ENCODE data around the gene BRME1. TPM values are rescaled to one million over a fixed set of nuclear protein-coding genes. Genes with fewer than 3 reads are reported as not detected.

The BRME1 gene
- total RNA-seq, 1 donor from 2014 or later: 12.0 TPM

DNA sequence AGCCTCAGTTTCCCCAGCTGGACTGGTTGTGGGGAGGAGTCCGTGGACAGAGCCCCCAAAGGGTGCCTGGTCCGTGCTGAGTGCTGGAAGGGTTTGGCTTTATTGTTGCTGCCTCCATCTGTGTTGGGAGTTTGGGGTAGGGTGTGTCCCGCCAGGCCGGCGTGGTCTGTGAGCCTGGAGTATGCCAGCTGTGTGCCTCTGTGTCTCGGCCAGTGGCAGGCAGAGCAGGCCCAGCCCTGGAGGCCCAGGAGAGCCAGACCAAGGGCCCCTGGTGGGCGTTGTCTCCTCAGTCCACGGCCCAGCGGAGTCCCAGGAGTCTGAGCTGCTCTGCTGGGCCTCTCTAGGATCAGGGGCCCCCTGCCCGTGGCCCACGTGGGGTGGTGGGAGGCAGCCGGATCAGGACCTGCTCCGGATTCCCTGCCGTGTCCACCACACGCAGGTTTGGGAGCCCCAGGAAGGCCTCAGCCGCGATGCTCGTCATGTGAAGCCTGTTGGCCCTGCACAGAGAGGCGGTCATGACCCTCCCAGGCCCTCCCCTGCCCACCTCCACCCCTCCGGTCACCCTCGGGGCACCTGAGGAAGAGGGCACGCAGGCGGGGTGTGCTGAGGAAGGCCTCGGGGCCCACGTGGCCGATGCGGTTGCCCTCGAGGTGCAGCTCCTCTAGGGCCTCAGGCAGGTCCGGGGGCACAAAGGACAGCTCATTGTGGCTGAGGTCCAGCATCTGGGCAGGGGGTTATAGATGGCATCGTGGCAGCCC is 25.7 kb upstream of the BRME1 start:
- DNase-seq (ENCODE audit: extremely low spot score in 2 of 2): no peak
- Histone ChIP-seq H3K27ac (no peak overlapping the region), H3K4me1 (no peaks in the 10 kb centered on the region), H3K4me3 (no peak overlapping the region), H3K27me3 (no peaks in the 10 kb centered on the region), H3K9me3 (no peaks in the 10 kb centered on the region), H3K36me3 (peaks cover 0 to 21% of the 10 kb centered on the region in 2 donors)
- no peak for TF ChIP-seq POLR2AphosphoS5 (IDR thresholded peaks at IDR 0.05; ENCODE audit: insufficient read depth in 1 of 2, low read depth in 1 of 2)
- intact Hi-C loops (cut with DNase I): no loop called here

- Histone ChIP-seq H3K27me3 (no peaks in the 10 kb centered on the region), H3K9me3 (no peaks in the 10 kb centered on the region), H3K4me1 (no peaks in the 10 kb centered on the region), H3K4me3 (no peak overlapping the region), H3K27ac (no peak overlapping the region), H3K36me3 (peaks cover 0 to 30% of the 10 kb centered on the region in 2 donors)
- intact Hi-C loops (cut with DNase I): no loop called here
- no peak for DNase-seq (ENCODE audit: extremely low spot score in 2 of 2)
- TF ChIP-seq POLR2AphosphoS5 (IDR thresholded peaks at IDR 0.05; ENCODE audit: insufficient read depth in 1 of 2, low read depth in 1 of 2) (no peak), POLR2A (IDR thresholded peaks at IDR 0.05) (no peak), CTCF (IDR thresholded peaks at IDR 0.05) (no peak)
These were observed 24.5 kb upstream of the BRME1 start for GRCh38 chr19:13930402-13930801.

DNA sequence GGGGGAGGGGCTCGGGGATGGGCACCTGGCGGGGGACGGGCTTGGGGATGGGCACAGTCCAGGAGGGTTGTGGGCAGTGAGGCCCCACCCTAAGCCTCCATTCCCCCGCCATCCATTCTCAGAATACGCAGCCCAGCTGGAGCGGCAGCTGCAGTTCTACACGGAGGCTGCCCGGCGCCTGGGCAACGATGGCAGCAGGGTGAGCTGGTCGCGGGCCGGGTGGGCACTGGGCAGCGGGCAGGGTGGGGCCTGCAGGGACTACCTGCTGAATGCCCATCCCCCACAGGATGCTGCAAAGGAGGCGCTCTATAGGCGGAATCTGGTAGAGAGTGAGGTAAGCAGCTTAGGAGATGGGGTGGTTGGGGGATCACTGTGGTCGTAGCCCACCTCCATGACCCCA is 24.0 kb upstream of the BRME1 start:
- H3K9me3 ChIP-seq: no peaks in the 10 kb centered on the region
- TF ChIP-seq CTCF (IDR thresholded peaks at IDR 0.05): no peak
- TF ChIP-seq POLR2AphosphoS5 (IDR thresholded peaks at IDR 0.05; ENCODE audit: insufficient read depth in 1 of 2, low read depth in 1 of 2): no peak
- no peak for TF ChIP-seq POLR2A (IDR thresholded peaks at IDR 0.05)
- no peaks in the 10 kb centered on the region for H3K4me1 ChIP-seq
- H3K27ac ChIP-seq: no peak overlapping the region
- intact Hi-C loops (cut with DNase I): no loop called here
- peaks cover 0 to 34% of the 10 kb centered on the region in 2 donors for H3K36me3 ChIP-seq
- H3K4me3 ChIP-seq: no peak overlapping the region
- no peaks in the 10 kb centered on the region for H3K27me3 ChIP-seq
- DNase-seq (ENCODE audit: extremely low spot score in 2 of 2): no peak

- TF ChIP-seq POLR2AphosphoS5 (IDR thresholded peaks at IDR 0.05; ENCODE audit: insufficient read depth in 1 of 2, low read depth in 1 of 2) (no peak), CTCF (IDR thresholded peaks at IDR 0.05) (no peak), POLR2A (IDR thresholded peaks at IDR 0.05) (no peak)
- Histone ChIP-seq H3K36me3 (peaks cover 0 to 40% of the 10 kb centered on the region in 2 donors), H3K4me1 (no peaks in the 10 kb centered on the region), H3K27me3 (no peaks in the 10 kb centered on the region), H3K4me3 (no peak overlapping the region), H3K27ac (no peak overlapping the region), H3K9me3 (no peaks in the 10 kb centered on the region)
- no peak for DNase-seq (ENCODE audit: extremely low spot score in 2 of 2)
- intact Hi-C loops (cut with DNase I): no loop called here
These were observed 23.4 kb upstream of the BRME1 start for GRCh38 chr19:13929340-13929739.

DNA sequence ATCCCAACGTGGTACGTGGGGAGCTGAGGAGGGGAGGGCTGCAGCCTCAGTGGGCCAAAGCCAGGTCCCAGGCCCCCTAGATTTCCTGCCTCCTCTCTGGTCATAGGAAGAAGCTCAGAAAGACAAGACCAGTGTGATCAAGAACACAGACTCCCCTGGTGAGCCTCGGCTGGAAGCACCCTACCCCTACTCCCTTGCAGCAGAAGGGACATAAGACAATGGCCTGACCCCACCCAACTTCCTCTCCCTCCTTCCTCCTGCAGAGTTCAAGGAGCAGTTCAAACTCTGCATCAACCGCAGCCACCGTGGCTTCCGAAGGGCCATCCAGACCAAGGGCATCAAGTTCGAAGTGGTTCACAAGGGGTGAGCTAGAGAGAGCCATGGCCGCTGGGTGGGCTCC is 20.8 kb upstream of the BRME1 start:
- no peaks in the 10 kb centered on the region for H3K27me3 ChIP-seq
- no peak overlapping the region for H3K27ac ChIP-seq
- no peak overlapping the region for H3K4me3 ChIP-seq
- peaks cover 0 to 63% of the 10 kb centered on the region in 2 donors for H3K36me3 ChIP-seq
- intact Hi-C loops (cut with DNase I): no loop called here
- TF ChIP-seq POLR2AphosphoS5 (IDR thresholded peaks at IDR 0.05; ENCODE audit: insufficient read depth in 1 of 2, low read depth in 1 of 2) (no peak), CTCF (IDR thresholded peaks at IDR 0.05) (no peak), POLR2A (IDR thresholded peaks at IDR 0.05) (no peak)
- no peak for DNase-seq (ENCODE audit: extremely low spot score in 2 of 2)
- no peaks in the 10 kb centered on the region for H3K9me3 ChIP-seq
- no peaks in the 10 kb centered on the region for H3K4me1 ChIP-seq
